H1 (cell line): Measurements from ENCODE around the gene SYP. TPM values are rescaled to one million over a fixed set of nuclear protein-coding genes. Genes with fewer than 3 reads are reported as not detected.
A peak's percentile ranks its signal among the peaks of the same experiment; 100 is the strongest.

Experiments
- CTCF ChIA-PET: fragments of 300-600 bp; sonication (Branson Sonifier 250); formaldehyde crosslinking; loops from one replicate; lab custom pipeline; 2021; ENCODE audit not compliant: partially characterized antibody; lab: Charles Lee
- POLR2A ChIA-PET: fragments of 300-600 bp; sonication (Branson Sonifier 250); formaldehyde crosslinking; loops from one replicate; lab custom pipeline; 2021; ENCODE audit warnings: inconsistent platforms; ENCODE audit not compliant: partially characterized antibody; lab: Charles Lee
- DNase-seq, 2 experiments: peaks; one replicate each; pipeline versions ENCODE4 v3.0.0 to v3.0.0-alpha.2; 2010 to 2022; ENCODE audit warnings: low spot score in 2 of 2, low read depth in 1 of 2, mixed read lengths in 1 of 2
- FAIRE-seq: peaks from 2 replicates; lab custom pipeline; 2011; peaks lifted over from hg19 to GRCh38; lab: Jason Lieb, UNC
- H2AFZ ChIP-seq: 2 replicates; pipeline ENCODE4 v1.8.1; 2012; ENCODE audit warnings: low read length, inconsistent platforms
- H2AK5ac ChIP-seq: 2 replicates; pipeline ENCODE4 v1.6.1; 2013; ENCODE audit warnings: low read depth, low read length
- H2BK120ac ChIP-seq: replicated peaks from 2 replicates; pipeline ENCODE3; 2013; ENCODE audit warnings: low read depth, low read length, inconsistent platforms
- H2BK12ac ChIP-seq: 2 replicates; pipeline ENCODE4 v1.6.1; 2013; ENCODE audit warnings: low read depth, low read length
- H2BK15ac ChIP-seq: 2 replicates; pipeline ENCODE4 v1.6.1; 2013; ENCODE audit warnings: low read length
- H2BK20ac ChIP-seq: 2 replicates; pipeline ENCODE4 v1.6.1; 2013; ENCODE audit warnings: low read length
- H2BK5ac ChIP-seq: 2 replicates; pipeline ENCODE4 v1.6.1; 2013; ENCODE audit warnings: low read depth, low read length
- H3K14ac ChIP-seq: 2 replicates; pipeline ENCODE4 v1.6.1; 2013; ENCODE audit warnings: inconsistent platforms; ENCODE audit not compliant: insufficient read length
- H3K18ac ChIP-seq: 2 replicates; pipeline ENCODE4 v1.6.1; 2013; ENCODE audit warnings: low read length; ENCODE audit errors: extremely low read depth
- H3K23ac ChIP-seq: 2 replicates; pipeline ENCODE4 v1.6.1; 2013; ENCODE audit warnings: inconsistent platforms; ENCODE audit not compliant: insufficient read length
- H3K23me2 ChIP-seq: 2 replicates; pipeline ENCODE4 v1.6.1; 2013; ENCODE audit warnings: low read depth, low read length
- H3K27ac ChIP-seq: 2 replicates; pipeline ENCODE4 v1.6.1; 2011; ENCODE audit warnings: low read depth, low read length, inconsistent platforms
- H3K27me3 ChIP-seq, 4 experiments: replicated peaks in 1 of 4; 1 replicate in 1 of 4; 2 replicates in 3 of 4; pipeline versions ENCODE4 v1.6.1 to v1.8.1; 2011 to 2013; ENCODE audit warnings: low read length in 3 of 4, mild to moderate bottlenecking in 3 of 4, inconsistent platforms in 2 of 4, mixed read lengths in 2 of 4, moderate library complexity in 1 of 4; ENCODE audit not compliant: control insufficient read depth in 3 of 4, insufficient read depth in 3 of 4; ENCODE audit errors: extremely low read depth in 1 of 4
- H3K36me3 ChIP-seq, 4 experiments: 2 replicates each; pipeline versions ENCODE4 v1.6.1 to v1.8.1; 2011 to 2013; ENCODE audit warnings: mild to moderate bottlenecking in 4 of 4, low read length in 3 of 4, moderate library complexity in 2 of 4, control low read depth in 1 of 4, inconsistent platforms in 1 of 4; ENCODE audit not compliant: insufficient read depth in 4 of 4, control insufficient read depth in 2 of 4
- H3K4ac ChIP-seq: replicated peaks from 2 replicates; pipeline ENCODE3; 2013; ENCODE audit warnings: low read length, low read depth, mixed read lengths, inconsistent platforms; ENCODE audit not compliant: insufficient read length
- H3K4me1 ChIP-seq, 4 experiments: replicated peaks in 1 of 4; 1 replicate in 1 of 4; 2 replicates in 3 of 4; pipeline versions ENCODE4 v1.6.1 to v1.8.1; 2011 to 2013; ENCODE audit warnings: low read length in 3 of 4, inconsistent platforms in 2 of 4, mixed read lengths in 1 of 4; ENCODE audit not compliant: insufficient read depth in 4 of 4, control insufficient read depth in 3 of 4
- H3K4me2 ChIP-seq, 2 experiments: 2 replicates each; pipeline versions ENCODE4 v1.6.1 to v1.8.1; 2011 to 2013; ENCODE audit warnings: low read depth in 2 of 2, low read length in 2 of 2, control low read depth in 1 of 2, inconsistent platforms in 1 of 2, mild to moderate bottlenecking in 1 of 2; ENCODE audit not compliant: insufficient read depth in 1 of 2
- H3K4me3 ChIP-seq, 4 experiments: fragments of 200-600, 300-600 bp in 1 of 4; sonication (generic), shearing (Covaris generic), sonication (Bioruptor Twin) in 1 of 4; 2 replicates each; pipeline versions ENCODE4 v1.5.1 to v1.8.1; 2011 to 2016; ENCODE audit warnings: low read length in 4 of 4, low read depth in 3 of 4, control low read depth in 2 of 4, inconsistent platforms in 2 of 4, mild to moderate bottlenecking in 2 of 4, mixed read lengths in 1 of 4, moderate library complexity in 1 of 4; ENCODE audit not compliant: insufficient read depth in 2 of 4; ENCODE audit errors: extremely low read depth in 1 of 4
- H3K56ac ChIP-seq: replicated peaks from 2 replicates; pipeline ENCODE3; 2013; ENCODE audit warnings: low read depth, mild to moderate bottlenecking, mixed read lengths, low read length, inconsistent platforms; ENCODE audit not compliant: insufficient read length
- H3K79me1 ChIP-seq: 2 replicates; pipeline ENCODE4 v1.6.1; 2013; ENCODE audit warnings: low read depth, low read length, control low read depth
- H3K79me2 ChIP-seq, 2 experiments: 2 replicates each; pipeline versions ENCODE4 v1.6.1 to v1.8.1; 2012 to 2013; ENCODE audit warnings: low read length in 2 of 2, mild to moderate bottlenecking in 2 of 2, inconsistent platforms in 1 of 2; ENCODE audit not compliant: insufficient read depth in 2 of 2, control insufficient read depth in 1 of 2
- H3K9ac ChIP-seq, 4 experiments: replicated peaks in 1 of 4; 1 replicate in 1 of 4; 2 replicates in 3 of 4; pipeline versions ENCODE4 v1.6.1 to v1.8.1; 2011 to 2013; ENCODE audit warnings: low read depth in 3 of 4, low read length in 3 of 4, control low read depth in 2 of 4, mild to moderate bottlenecking in 2 of 4, moderate library complexity in 2 of 4, inconsistent platforms in 1 of 4; ENCODE audit errors: extremely low read depth in 1 of 4
- H3K9me3 ChIP-seq, 2 experiments: 2 replicates each; pipeline versions ENCODE4 v1.6.1 to v1.8.1; 2012 to 2013; ENCODE audit warnings: mild to moderate bottlenecking in 2 of 2, moderate library complexity in 2 of 2, control low read depth in 1 of 2, inconsistent platforms in 1 of 2, low read depth in 1 of 2, low read length in 1 of 2, mixed read lengths in 1 of 2; ENCODE audit not compliant: insufficient read depth in 2 of 2
- H4K20me1 ChIP-seq, 2 experiments: replicated peaks in 1 of 2; 2 replicates each; pipeline versions ENCODE3 to v1.8.1; 2011 to 2013; ENCODE audit warnings: inconsistent platforms in 2 of 2, low read length in 2 of 2, mild to moderate bottlenecking in 1 of 2; ENCODE audit not compliant: insufficient read depth in 2 of 2, control insufficient read depth in 1 of 2
- H4K5ac ChIP-seq: 2 replicates; pipeline ENCODE4 v1.6.1; 2013; ENCODE audit warnings: low read length, low read depth, mixed read lengths, inconsistent platforms; ENCODE audit not compliant: insufficient read length
- H4K8ac ChIP-seq: 2 replicates; pipeline ENCODE4 v1.8.0; 2013; ENCODE audit warnings: mild to moderate bottlenecking, moderate library complexity, low read length, inconsistent platforms; ENCODE audit not compliant: insufficient read depth; ENCODE audit errors: extremely low read depth
- H4K91ac ChIP-seq: replicated peaks from 2 replicates; pipeline ENCODE3; 2013; ENCODE audit warnings: low read length, mixed read lengths, inconsistent platforms; ENCODE audit not compliant: insufficient read length
- ATF3 ChIP-seq: IDR thresholded peaks from 2 replicates; pipeline ENCODE4 v1.6.1; 2011; ENCODE audit warnings: low read depth, mild to moderate bottlenecking, low read length; ENCODE audit not compliant: insufficient read depth
- CHD1 ChIP-seq: IDR thresholded peaks from 2 replicates; pipeline ENCODE4 v1.6.1; 2012; ENCODE audit warnings: low read depth, low read length, improper control_type of control experiment
- CTBP2 ChIP-seq: IDR thresholded peaks from 2 replicates; pipeline ENCODE4 v1.7.0; 2011; ENCODE audit warnings: borderline replicate concordance, mild to moderate bottlenecking, moderate library complexity, mixed read lengths, low read length; ENCODE audit not compliant: insufficient read depth, insufficient read length
- JUND ChIP-seq: IDR thresholded peaks from 2 replicates; pipeline ENCODE4 v1.6.1; 2011; ENCODE audit warnings: mild to moderate bottlenecking, improper control_type of control experiment, low read length
- MAFK ChIP-seq: IDR thresholded peaks from 2 replicates; pipeline ENCODE4 v1.6.1; 2012; ENCODE audit warnings: low read depth, mild to moderate bottlenecking, improper control_type of control experiment, low read length
- MAX ChIP-seq: IDR thresholded peaks from 2 replicates; pipeline ENCODE4 v1.6.1; 2012; ENCODE audit warnings: inconsistent platforms
- NANOG ChIP-seq: IDR thresholded peaks from 2 replicates; pipeline ENCODE4 v1.6.1; 2011; ENCODE audit warnings: low read length, low read depth, mild to moderate bottlenecking, inconsistent platforms; ENCODE audit not compliant: insufficient read depth, poor library complexity, severe bottlenecking
- RFX5 ChIP-seq: IDR thresholded peaks from 2 replicates; pipeline ENCODE4 v1.6.1; 2011; ENCODE audit warnings: low read depth, low read length, improper control_type of control experiment, borderline replicate concordance
- SIN3A ChIP-seq, 2 experiments: IDR thresholded peaks in 1 of 2; conservative IDR thresholded peaks in 1 of 2; 2 replicates each; pipeline ENCODE4 v1.6.1; 2011 to 2012; ENCODE audit warnings: low read length in 2 of 2, improper control_type of control experiment in 1 of 2, low read depth in 1 of 2, mild to moderate bottlenecking in 1 of 2
- SIX5 ChIP-seq: IDR thresholded peaks from 2 replicates; pipeline ENCODE4 v1.6.1; 2011; ENCODE audit warnings: mild to moderate bottlenecking, low read depth, low read length
- SP1 ChIP-seq: IDR thresholded peaks from 2 replicates; pipeline ENCODE4 v1.6.1; 2011; ENCODE audit warnings: low read depth, low read length
- SP4 ChIP-seq: IDR thresholded peaks from 2 replicates; pipeline ENCODE4 v1.6.1; 2012; ENCODE audit warnings: low read length, inconsistent platforms
- SUZ12 ChIP-seq: fragments of 200-600 bp; sonication (generic); IDR thresholded peaks from 2 replicates; pipeline ENCODE4 v1.6.1; 2012; ENCODE audit warnings: mild to moderate bottlenecking, inconsistent platforms, low read length, moderate library complexity, mixed read lengths
- TAF1 ChIP-seq: IDR thresholded peaks from 2 replicates; pipeline ENCODE4 v1.6.1; 2011; ENCODE audit warnings: mild to moderate bottlenecking, low read depth, low read length
- WGBS, 2 experiments: shearing (Covaris generic) in 1 of 2; methylation state at CpG; one replicate each; pipeline versions ENCODE4 v1.1.6 to v1.1.7; 2013 to 2015; ENCODE audit warnings: low lambda C conversion rate in 2 of 2, mixed read lengths in 2 of 2, inconsistent platforms in 1 of 2, low coverage in 1 of 2, missing lambda C conversion rate in 1 of 2; ENCODE audit not compliant: insufficient replicate concordance in 2 of 2, insufficient coverage in 1 of 2, insufficient read length in 1 of 2; ENCODE audit errors: extremely low coverage in 1 of 2, missing lambda C conversion rate in 1 of 2; 5-methylcytosine and 5-hydroxymethylcytosine counted together
- polyA plus RNA-seq, 7 experiments: library from polyadenylated mRNA; depleted of rRNA in 3 of 7; stranded (reverse) in 5 of 7; unstranded in 2 of 7; fragments of >200 nt in 5 of 7; fragments of 200-250 nt in 2 of 7; gene quantifications; 1 replicate in 5 of 7; 2 replicates in 1 of 7; 4 replicates in 1 of 7; pipeline versions ENCODE4 v1.2.1 to v1.2.3, GENCODE V29; 2011 to 2013; ENCODE audit warnings: missing spikeins in 2 of 7, mixed read lengths in 2 of 7
- total RNA-seq: library from RNA; stranded (reverse); fragmentation: NEBNext Ultra II Directional; extraction: Animal tissue kit (Norgen Biotek cat#: 25700); gene quantifications from 2 replicates; pipeline ENCODE4 v1.2.1, GENCODE V29; 2021

Gene SYP
- total and polyA plus RNA-seq, 2 of the 8 experiments (the other 6 are each of a cell fraction or from before 2014, with no cell fraction given) = 4.3 to 10.8 TPM

GRCh38 chrX:49162620-49163019 lies 37.4 kb downstream of the SYP start, which contains the start of gene MAGIX:
Gene MAGIX, plus strand, starts transcription at chrX:49162758. Its CDS starts 132 bp downstream, at chrX:49162890.
- Histone ChIP-seq H3K4me2 (peak within 1 kb of the TSS; percentile 22 to 72), H3K4me1 (peaks cover 0 to 12% (median 4%) of the 10 kb centered on the region in 4 experiments; a peak in 4 of 7 replicates), H4K8ac (no peak within 1 kb of the TSS), H2BK5ac (no peak within 1 kb of the TSS), H3K56ac (no peak within 1 kb of the TSS), H3K9ac (no peak within 1 kb of the TSS), H3K36me3 (no peaks in the 10 kb centered on the region), H3K27me3 (peaks cover 1 to 11% (median 8%) of the 10 kb centered on the region in 4 experiments; a peak in 6 of 7 replicates), H3K23ac (no peak within 1 kb of the TSS), H4K91ac (no peak within 1 kb of the TSS), H3K79me1 (no peaks in the 10 kb centered on the region), H3K4ac (no peak within 1 kb of the TSS), H3K18ac (no peak within 1 kb of the TSS), H3K27ac (no peak within 1 kb of the TSS), H2BK120ac (no peak within 1 kb of the TSS), H2AFZ (no peak within 1 kb of the TSS; the same call in 1 of the 2 replicates), H3K23me2 (peaks cover 9% of the 10 kb centered on the region; the same call in 1 of the 2 replicates), H2BK20ac (no peak within 1 kb of the TSS), H4K20me1 (no peaks in the 10 kb centered on the region), H3K79me2 (no peaks in the 10 kb centered on the region), H2BK12ac (no peak within 1 kb of the TSS), H3K4me3 (peak within 1 kb of the TSS; percentile 24 to 64 (median 40); a peak in 7 of 8 replicates), H2BK15ac (no peak within 1 kb of the TSS), H4K5ac (no peak within 1 kb of the TSS), H3K9me3 (no peaks in the 10 kb centered on the region), H2AK5ac (no peak within 1 kb of the TSS), H3K14ac (no peak within 1 kb of the TSS)
- DNase-seq (no peak), FAIRE-seq (no peak)
- WGBS, 2 experiments = 7% methylated on average over 11 of the region's 28 CpGs; no CpG with 5 or more reads in 1 of the 2 experiments
- ChIA-PET CTCF (interaction anchor here (1.5 kb wide), 1 partner anchor 22 kb away, joined by 5 read pairs; no protein-coding TSS in a partner anchor), POLR2A (no interaction called here)
- TF ChIP-seq SIX5 (no peak), TAF1 (no peak), SP1 (no peak), JUND (no peak), SIN3A (conservative IDR thresholded peaks at IDR 0.05 in 1 of 2, IDR thresholded peaks at IDR 0.05 in 1 of 2; ENCODE audit: low read depth in 1 of 2, low read length in 2 of 2) (no peak), CTBP2 (no peak), CHD1 (no peak), SUZ12 (no peak), MAFK (no peak), ATF3 (no peak), NANOG (no peak), RFX5 (no peak), SP4 (no peak), MAX (no peak)
